HG03520 (cell line): Measurements from ENCODE around the gene PIK3R3.
"Not testable (repeated sequence)": the region's sequence is repeated elsewhere in the genome, so short reads cannot be mapped to it uniquely, and the experiment has no call there.

Source experiments
- ATAC-seq: cut with Tn5 transposase; IDR thresholded peaks from one replicate; pipeline ENCODE4 v1.9.1; 2021; ENCODE audit warnings: mild to moderate bottlenecking, moderate library complexity; ENCODE audit not compliant: unreplicated experiment

The PIK3R3 gene

DNA sequence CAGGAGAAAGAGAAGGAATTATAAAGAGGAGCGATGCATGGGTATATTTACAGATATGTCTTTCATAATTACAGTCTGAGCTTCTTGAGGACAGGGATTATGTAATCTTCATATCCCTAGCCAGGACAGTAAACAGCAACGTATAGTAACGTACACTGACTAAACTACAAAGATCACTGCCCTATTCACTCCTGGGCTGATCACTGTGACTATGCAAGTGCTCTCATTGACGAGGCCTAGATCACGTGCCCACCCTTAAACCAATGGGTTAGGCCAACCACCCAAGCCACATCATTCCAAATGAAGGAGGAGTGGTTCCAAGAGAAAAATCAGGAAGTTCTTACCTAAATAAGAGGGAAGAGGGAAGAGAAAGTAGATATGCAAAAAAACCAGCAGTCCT, 18.5 kb downstream of the PIK3R3 start:
- no peak for ATAC-seq

DNA sequence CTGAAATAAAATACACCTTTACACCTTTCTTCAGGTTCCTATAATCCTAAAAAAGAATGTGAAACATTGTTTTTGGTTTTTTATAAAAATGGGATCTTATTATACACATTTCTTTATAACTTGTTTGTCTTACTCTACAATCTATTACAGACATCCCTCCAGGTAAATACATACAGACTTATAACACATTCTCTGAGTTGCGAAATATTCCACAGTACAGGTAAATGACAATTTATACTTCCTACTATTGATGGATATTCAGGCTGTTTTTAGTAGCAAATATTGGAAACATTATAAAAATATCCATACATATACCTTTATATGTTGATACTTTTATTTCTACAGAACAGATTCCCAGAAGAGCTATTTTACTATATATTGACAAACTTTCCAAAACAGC, 20.3 kb downstream of the PIK3R3 start:
- no peak for ATAC-seq

DNA sequence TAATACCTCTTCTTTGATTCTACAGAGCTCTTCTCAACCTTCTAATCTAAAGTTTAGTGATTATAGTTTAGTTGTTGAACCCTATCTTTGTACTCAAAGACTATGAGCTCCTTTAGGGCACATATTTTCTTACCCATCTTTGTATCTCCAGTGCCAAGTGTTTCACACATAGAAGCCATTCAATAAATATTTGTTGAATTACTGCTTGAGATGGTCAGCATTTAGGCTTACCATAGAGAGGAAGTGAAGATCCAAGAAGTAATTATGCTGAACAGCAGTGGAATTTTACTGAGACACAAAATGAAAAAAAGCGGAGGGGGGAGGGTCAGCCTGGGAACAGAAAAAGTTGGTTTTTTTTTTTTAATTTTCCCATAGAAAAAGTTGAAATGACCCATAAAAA, 21.9 kb downstream of the PIK3R3 start:
- ATAC-seq = no peak

DNA sequence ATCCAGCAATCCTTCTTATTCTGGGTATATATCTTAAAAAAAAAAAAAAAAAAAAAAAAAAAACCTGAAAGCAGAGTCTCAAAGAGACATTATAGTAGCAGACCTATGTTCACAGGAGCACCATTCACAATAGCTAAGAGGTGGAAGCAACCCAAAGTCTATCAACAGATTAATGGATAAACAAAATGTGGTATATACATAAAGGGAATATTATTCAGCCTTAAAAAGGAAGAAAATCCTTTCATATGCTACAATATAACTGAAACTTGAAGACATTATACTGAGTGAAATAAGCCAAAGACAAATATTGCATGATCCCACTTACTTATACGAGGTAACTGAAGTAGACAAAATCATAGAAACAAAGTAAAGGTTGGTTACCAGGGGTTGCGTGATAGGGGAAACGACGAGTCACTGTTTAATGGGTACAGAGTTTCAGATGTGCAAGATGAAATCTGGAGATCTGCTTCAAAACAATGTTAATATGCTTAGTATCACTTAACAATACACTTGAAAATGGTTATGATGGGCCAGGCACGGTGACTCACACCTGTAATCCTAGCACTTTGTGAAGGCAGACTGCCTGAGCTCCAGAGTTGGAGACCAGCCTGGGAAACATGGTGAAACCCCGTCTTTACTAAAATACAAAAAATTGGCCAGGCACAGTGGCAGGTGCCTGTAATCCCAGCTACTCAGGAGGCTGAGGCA, 29.5 kb downstream of the PIK3R3 start:
- ATAC-seq = no peak

DNA sequence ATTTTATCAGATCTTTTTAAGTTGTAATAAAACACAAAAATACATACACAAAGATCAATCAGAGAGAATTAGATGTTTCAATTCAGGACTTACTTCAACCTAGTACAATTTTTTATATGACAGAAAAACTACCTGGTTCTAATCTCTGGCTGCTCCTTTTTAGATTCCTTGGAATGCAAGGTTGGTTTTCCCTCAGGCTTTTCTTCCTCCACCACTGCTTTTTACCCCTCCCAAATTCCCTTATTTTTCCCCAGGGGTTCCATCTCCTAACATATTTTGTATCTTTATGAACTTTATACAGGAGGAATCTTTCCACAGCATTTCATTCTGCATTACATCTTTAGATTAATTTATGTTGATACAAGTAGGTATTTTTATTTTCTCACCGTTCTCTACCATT, 33.2 kb downstream of the PIK3R3 start:
- ATAC-seq = no peak

DNA sequence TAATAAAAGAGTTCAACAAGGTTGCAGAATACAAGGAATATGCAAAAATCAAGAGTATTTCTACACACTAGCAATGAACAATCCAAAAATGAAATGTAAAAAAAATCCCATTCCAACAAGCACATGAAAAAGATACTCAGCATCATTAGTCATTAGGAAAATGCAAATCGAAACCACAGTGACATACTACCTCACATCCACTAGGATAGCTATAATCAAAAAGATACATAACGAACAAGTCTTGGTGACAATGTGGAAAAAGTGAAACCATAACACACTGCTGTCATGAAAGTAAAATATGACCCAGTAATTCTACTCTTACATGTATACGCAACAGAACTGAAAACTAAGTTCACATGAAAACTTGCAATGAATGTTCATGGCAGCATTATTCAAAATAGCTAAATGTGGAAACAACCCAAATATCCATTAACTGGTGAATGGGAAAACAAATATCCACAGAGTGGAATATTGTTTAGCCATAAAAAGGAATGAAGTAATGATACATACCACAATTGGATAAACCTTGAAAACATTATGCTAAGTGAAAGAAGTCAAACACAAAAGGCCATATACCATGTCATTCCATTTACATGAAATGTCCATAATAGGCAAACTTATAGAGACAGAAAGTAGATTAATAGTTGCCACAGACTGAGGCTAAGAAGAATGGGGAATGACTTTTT, 34.3 kb downstream of the PIK3R3 start:
- ATAC-seq = no peak

DNA sequence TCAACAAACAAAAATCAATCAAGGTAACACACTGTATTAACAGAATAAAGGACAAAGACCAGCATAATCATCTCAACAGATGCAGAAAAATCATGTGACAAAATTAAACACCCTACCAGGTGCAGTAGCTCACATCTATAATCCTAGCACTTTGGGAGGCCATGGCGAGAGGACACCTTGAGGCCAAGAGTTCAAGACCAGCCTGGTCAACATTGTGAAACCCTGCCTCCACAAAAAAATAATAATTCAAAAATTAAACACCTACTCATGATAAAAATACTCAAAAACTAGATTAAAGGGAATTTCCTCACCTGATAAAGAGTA, 35.3 kb downstream of the PIK3R3 start:
- no peak for ATAC-seq

DNA sequence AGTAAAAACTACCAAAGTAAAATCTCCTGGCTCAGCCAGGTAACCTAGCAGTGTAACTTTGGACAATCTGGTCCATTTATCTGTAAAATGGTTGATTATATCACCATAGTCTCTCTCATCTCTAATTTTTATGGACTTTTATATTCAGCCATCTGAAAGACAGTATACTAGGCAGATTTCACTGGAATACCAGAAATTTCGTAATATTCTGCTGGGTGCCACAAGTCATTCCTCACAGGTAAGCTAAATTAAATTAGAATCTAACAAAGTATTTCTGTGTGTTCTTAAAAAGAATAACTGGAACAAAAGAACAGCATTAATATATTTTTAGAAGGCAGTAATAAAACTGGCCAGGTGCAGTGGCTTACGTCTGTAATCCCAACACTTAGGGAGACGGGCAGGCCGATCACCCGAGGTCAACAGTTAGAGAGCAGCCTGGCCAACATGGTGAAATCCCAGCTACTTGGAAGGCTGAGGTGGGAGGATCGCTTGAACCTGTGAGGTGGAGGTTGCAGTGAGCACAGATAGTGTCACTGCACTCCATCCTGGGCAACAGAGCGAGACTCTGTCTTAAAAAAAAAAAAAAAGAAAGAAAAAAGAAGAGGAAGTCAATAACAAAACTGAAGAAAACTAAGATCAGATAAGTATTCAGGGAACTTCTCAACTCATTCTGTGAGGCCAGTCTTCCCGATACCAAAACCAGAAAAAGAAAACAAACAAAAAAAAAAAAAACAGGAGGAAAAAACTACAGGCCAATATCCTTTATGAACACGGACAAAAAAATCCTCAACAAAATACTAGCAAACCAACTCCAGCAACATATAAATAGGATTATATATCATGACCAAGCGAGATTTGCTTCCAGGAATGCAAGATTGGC, 35.9 kb downstream of the PIK3R3 start:
- ATAC-seq = no peak

DNA sequence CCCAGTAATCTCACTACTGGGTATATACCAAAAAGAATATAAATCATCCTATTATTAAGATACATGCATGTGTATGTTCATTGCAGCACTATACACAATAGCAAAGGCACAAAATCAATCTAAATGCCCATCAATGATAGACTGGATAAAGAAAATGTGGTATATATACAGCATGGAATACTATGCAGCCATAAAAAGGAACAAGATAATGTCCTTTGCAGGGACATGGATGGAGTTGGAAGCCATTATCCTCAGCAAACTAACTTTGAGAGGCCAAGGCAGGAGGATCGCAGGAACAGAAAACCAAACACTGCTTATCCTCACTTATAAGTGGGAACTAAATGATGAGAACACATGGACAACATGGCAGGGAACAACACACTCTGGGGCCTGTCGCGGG, 37.3 kb downstream of the PIK3R3 start:
- not testable (repeated sequence) for ATAC-seq

DNA sequence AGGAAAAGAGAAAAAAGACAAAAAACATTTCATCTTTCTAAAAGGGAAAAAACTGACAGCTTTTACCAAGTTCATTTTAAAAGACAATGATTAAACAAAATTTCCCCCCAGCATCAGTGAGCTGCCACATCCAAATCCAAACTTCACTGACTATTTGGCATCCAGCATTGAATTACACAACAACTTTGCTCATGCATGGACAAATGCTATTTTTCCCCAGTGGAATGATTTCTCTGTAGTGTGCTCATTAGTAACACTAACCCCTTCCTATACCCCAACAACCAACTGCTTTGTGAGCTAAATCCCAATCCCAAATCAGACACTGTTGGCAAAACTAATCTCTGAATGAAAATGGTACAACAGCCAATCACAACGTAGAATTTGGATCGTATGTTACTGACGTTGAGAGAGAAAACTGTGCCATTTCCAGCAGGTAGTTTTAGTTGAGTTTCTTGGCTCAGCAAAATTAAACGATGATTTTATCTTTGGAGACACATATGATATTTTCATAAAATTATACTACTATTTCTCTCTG, 37.9 kb downstream of the PIK3R3 start:
- no peak for ATAC-seq

DNA sequence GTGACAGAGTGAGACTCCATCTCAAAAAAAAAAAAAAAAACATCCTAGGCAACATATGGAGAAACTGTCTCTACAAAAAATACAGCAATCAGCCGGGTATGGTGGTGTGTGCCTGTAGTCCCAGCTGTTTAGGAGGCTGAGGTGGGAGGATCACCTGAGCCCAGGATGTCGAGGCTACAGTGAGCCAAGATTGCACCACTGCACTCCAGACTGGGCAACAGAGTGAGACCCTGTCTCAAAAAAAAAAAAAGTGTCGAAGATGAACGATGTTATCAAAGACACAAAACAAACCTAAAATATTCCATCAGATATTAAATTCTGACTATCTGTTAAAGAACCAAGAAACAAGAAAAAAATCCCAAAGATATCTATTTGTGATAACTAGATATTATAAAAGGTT, 38.6 kb downstream of the PIK3R3 start:
- ATAC-seq = not testable (repeated sequence)

DNA sequence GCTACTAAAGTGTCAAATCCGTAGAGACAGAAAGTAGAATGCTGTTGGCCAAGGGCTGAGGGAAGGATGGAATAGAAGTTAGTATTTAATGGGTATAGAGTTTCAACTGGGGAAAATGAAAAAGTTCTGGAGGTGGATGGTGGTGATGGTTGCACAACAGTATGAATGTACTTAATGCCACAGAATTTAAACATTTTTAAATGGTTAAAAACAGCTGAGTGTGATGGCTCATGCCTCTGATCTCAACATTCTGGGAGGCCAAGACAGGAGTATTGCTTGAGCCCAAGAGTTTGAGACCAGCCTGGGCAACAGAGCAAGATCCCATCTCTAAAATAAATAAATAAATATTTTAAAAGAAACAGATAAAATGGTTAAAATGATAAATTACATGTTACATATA, 44.5 kb downstream of the PIK3R3 start:
- ATAC-seq = no peak

DNA sequence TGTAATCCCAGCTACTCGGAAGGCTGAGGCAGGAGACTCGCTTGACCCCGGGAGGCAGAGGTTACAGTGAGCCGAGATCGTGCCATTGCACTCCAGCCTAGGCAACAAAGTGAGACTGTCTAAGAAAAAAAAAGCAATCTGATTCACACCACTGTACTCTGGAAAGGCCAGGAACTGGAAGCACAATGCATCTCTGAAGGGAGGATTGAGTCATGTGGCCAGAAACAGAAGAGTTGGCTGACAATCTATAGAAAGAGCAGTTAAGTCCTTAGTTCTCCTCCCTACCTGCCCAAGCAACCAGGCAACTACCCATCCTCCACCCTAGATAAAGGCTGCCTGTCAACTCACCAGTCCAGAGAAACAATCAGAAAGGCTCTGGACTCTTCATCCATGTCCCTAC, 45.9 kb downstream of the PIK3R3 start:
- ATAC-seq = no peak

DNA sequence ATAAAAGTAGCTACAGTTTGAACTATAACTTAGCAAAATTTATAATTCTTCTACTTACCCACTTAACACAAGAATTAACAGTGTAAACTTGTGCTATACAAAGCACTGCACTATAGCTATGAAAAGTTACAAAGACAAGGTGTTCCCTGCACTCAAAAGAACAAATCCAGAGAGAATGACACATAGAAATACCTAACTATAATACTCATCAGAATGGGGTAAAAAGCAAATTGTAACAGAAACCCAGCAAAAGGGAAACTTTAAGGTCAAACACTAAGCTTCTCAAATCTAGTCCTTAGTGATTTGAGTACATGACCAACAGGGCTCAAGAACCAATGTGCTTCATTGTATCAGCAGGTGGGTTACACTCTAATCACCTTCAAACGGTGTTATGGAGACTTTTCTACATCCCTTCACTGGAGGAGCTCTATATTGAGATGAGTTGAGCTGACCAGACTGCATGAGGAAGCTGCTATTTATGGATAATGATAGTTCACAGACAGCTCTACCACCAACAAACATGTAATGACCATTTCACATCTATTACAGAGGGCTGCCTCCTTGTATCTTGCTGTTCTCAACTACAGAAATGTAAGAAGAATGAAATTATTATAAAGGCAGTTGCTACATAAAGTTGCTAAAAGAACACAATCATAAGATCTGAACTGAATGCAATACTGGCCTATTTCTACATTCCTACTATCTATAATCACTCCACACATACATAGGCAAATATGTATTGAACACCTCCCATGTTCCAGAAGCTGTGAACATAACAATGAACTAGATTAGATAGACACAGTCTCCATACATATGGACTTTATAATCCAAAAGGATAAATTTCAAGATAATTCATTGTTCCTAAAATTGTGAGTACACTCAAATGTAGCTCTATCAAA, 47.6 kb downstream of the PIK3R3 start:
- ATAC-seq = no peak

DNA sequence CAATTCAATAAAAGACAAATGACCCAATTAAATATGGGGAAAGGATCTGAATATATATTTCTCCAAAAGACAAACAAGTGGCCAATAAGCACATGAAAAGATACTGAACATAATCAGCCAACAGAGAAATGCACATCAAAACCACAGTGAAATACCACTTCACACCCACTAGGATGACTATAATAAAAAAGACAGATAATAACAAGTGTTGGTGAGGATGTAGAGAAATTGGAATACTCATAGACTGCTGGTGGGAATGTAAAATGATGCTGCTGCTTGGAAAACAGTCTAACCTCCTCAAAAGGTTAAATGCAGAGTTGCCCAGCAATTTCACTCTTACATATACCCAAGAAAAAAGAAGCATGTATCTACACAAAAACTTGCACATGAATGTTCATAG, 48.9 kb downstream of the PIK3R3 start:
- ATAC-seq = no peak

DNA sequence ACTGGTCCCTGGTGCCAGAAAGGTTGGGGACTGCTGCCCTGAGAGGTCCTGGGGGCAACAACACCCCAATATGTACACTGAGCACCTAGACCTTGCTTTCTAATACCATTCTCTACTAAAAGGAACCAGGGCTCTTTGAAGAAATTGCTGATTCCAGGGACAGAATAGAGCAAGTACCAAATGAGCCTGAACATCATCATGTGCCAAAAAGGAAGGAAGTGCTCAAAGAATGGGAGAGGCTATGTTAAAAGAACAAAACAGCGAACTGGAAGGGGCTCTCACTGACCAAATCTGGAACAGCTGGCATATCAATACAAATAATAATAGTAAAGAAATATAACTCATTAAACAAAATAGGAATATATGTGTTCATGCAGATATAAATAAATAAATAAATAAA, 50.8 kb downstream of the PIK3R3 start:
- no peak for ATAC-seq

DNA sequence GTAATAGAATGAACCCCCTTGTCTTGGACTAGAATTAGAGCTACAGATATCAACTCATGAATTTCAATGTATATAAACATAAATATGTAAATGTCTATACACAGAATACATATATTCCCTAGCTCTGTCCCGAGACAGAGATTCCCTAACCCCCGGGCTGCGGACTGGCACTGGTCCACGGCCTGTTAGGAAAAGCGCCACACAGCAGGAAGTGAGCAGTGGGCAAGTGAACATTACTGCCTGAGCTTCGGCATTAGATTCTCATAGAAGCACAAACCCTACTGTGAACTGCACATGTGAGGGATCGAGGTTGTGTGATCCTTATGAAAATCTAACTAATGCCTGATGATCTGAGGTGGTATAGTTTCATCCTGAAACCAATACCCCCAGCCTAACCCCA, 51.2 kb downstream of the PIK3R3 start:
- ATAC-seq = no peak

DNA sequence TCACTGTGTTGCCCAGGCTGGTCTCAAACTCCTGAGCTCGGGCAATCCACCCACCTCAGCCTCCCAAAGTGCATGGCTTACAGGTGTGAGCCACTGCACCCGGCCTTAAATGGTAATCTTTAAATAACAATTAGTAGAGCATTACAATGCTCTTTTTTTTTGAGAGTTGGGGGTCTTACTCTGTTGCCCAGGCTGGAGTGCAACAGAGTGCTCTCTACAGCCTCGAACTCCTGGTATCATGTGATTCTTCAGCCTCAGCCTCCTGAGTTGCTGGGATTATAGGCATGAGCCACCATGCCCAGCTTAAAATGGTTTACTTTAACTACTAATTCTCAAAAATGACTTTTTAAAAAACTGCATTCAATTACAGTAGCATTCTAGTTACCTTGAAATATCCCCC, 52.2 kb downstream of the PIK3R3 start:
- no peak for ATAC-seq

DNA sequence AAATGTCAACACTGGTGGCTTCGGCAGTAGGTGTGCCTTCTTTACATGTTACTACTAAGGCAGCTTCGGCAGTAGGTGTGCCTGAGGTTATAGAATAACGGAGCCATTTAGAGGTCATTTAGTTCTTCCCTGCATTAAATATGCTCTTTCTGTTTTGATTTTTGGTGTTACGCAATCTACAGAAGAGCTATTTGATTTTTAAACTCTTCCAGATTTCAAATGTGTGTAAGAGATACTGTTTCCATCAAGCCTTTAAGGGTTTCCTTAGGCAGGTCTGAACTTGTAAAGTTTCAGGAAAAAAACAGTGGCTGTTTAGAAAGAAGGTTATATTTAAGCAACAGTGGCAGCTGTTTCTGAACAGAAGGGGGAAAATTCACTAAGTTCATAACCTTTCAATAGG, 54.8 kb downstream of the PIK3R3 start:
- no peak for ATAC-seq

DNA sequence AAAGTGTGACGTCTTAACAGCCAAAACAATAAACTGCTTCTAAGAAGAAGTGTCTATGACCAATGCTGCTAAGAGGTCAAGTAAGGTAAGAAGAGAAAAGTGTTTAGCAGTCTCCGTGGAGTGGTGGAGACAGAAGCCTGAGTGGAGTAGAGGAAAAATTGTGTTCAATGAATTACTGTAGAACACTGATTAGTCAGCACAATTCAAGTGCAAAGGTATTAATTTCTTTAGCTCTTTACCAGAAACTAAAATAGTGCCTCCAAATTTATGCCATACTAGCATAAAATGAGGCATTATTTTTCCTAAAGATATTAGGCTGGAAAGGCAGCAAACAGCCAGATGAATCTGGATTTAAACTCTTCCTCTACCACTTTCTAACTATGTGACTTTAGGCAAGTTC, 56.1 kb downstream of the PIK3R3 start:
- ATAC-seq = no peak

DNA sequence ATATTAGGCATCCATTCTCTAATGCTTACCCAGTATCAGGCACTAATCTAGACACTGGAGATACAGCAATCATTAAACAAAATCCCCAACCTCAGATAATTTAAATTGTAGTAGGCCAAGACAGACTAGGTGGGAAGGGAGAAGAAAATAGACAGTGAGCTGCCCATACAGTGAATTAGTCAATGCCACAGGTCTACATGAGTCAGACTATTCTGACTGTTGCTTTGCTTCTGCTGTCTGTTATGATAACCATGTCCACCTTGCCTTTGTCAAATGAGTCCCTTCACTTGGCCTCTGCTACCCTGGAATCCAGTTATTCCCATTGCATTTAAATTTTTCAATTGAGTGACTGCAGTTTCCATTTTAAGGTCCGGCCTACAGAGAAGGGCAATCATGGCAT, 59.5 kb downstream of the PIK3R3 start:
- no peak for ATAC-seq
